Measurements from ENCODE around the gene SMC1B. TPM values are rescaled to one million over a fixed set of nuclear protein-coding genes. Genes with fewer than 3 reads are reported as not detected.

SMC1B gene
- total and polyA plus RNA-seq, 9 of the 15 experiments (the other 6 are each of a cell fraction or from before 2014, with no cell fraction given): 0.03 TPM; not detected in 8

- no TSS peak for BruUV-seq (replicated peaks)
- in situ Hi-C loops (cut with MboI) (no loop called here), intact Hi-C loops (cut with micrococcal nuclease) (no loop called here)
- Histone ChIP-seq H2AFZ (ENCODE audit: low read depth, low read length) (no peak overlapping the region), H4K20me1 (replicated peaks; ENCODE audit: control insufficient read depth, insufficient read depth, low read length) (peaks cover 25% of the 10 kb centered on the region; the same call in 1 of the 2 replicates), H3K9me3 (replicated peaks; ENCODE audit: control insufficient read depth, insufficient read depth, low read depth, low read length) (no peaks in the 10 kb centered on the region), H3K9me1 (ENCODE audit: control insufficient read depth, insufficient read depth, low read length) (peaks cover 7% of the 10 kb centered on the region), H3K4me1 (replicated peaks in 1 of 2; ENCODE audit: control insufficient read depth in 2 of 2, insufficient read depth in 2 of 2, low read length in 2 of 2) (peaks cover 15 to 53% of the 10 kb centered on the region in 2 experiments), H3K79me2 (ENCODE audit: control insufficient read depth, insufficient read depth, low read length) (peaks cover 94% of the 10 kb centered on the region), H3K4me2 (ENCODE audit: insufficient read depth, low read length) (no peak overlapping the region), H3K27ac (ENCODE audit: extremely low read depth, low read depth, low read length) (peak overlapping the region; percentile 31; the same call in 1 of the 3 replicates), H3K4me3 (no peak overlapping the region), H3K36me3 (ENCODE audit: control insufficient read depth, insufficient read depth, low read length) (peaks cover 58% of the 10 kb centered on the region), H3K27me3 (ENCODE audit: control insufficient read depth in 2 of 2, insufficient read depth in 2 of 2, low read length in 2 of 2) (no peaks in the 10 kb centered on the region), H3K9ac (ENCODE audit: insufficient read depth in 1 of 2, low read depth in 2 of 2, low read length in 2 of 2) (no peak overlapping the region)
- TF ChIP-seq SRF (CRISPR knock-in tag; IDR thresholded peaks at IDR 0.05) (peak in 1 of 2 experiments; percentile 77; a peak in 2 of 4 replicates), DDX20 (tag; IDR thresholded peaks at IDR 0.05; ENCODE audit: low read depth) (no peak), ATF7 (IDR thresholded peaks at IDR 0.05) (0 out of 2 replicates have a peak, but pooled peaks have one; percentile 38), SMAD4 (CRISPR knock-in tag; conservative IDR thresholded peaks at IDR 0.05) (0 out of 2 replicates have a peak, but pooled peaks have one; percentile 25)
- ATAC-seq (no peak), DNase-seq (ENCODE audit: extremely low read depth in 1 of 4, low spot score in 3 of 4) (no peak), FAIRE-seq (no peak)
- CTCF ChIA-PET (ENCODE audit: low intra/inter-chr PET ratio): no interaction called here
- 80% methylated on average over 11 of the region's 12 CpGs for WGBS (ENCODE audit: insufficient coverage, low coverage, missing lambda C conversion rate)
- POLR2A ChIA-PET: no interaction called here
Measured at GRCh38 chr22:45318558-45319323, 94.7 kb downstream of the SMC1B start.

GRCh38 chr22:45318168-45318557 lies 95.2 kb downstream of the SMC1B start:
- peaks cover 25% of the 10 kb centered on the region; the same call in 1 of the 2 replicates for H4K20me1 ChIP-seq (replicated peaks; ENCODE audit: control insufficient read depth, insufficient read depth, low read length)
- H3K9ac ChIP-seq (ENCODE audit: insufficient read depth in 1 of 2, low read depth in 2 of 2, low read length in 2 of 2): no peak overlapping the region
- H3K27me3 ChIP-seq (ENCODE audit: control insufficient read depth in 2 of 2, insufficient read depth in 2 of 2, low read length in 2 of 2): no peaks in the 10 kb centered on the region
- peaks cover 15 to 56% of the 10 kb centered on the region in 2 experiments for H3K4me1 ChIP-seq (replicated peaks in 1 of 2; ENCODE audit: control insufficient read depth in 2 of 2, insufficient read depth in 2 of 2, low read length in 2 of 2)
- no peak overlapping the region for H3K27ac ChIP-seq (ENCODE audit: extremely low read depth, low read depth, low read length)
- no TSS peak for BruUV-seq (replicated peaks)
- 17% methylated on average over 7 of the region's 8 CpGs for WGBS (ENCODE audit: insufficient coverage, low coverage, missing lambda C conversion rate)
- DNase-seq (ENCODE audit: extremely low read depth in 1 of 4, low spot score in 3 of 4): peak; percentile 23 to 60 (median 42)
- H3K36me3 ChIP-seq (ENCODE audit: control insufficient read depth, insufficient read depth, low read length): peaks cover 55% of the 10 kb centered on the region
- peaks cover 7% of the 10 kb centered on the region for H3K9me1 ChIP-seq (ENCODE audit: control insufficient read depth, insufficient read depth, low read length)
- no peak overlapping the region for H3K4me2 ChIP-seq (ENCODE audit: insufficient read depth, low read length)
- 0 out of 3 replicates have a peak, but pooled peaks have one; percentile 14 for ATAC-seq
- in situ Hi-C loops (cut with MboI): no loop called here
- peaks cover 96% of the 10 kb centered on the region for H3K79me2 ChIP-seq (ENCODE audit: control insufficient read depth, insufficient read depth, low read length)
- intact Hi-C loops (cut with micrococcal nuclease): no loop called here
- POLR2A ChIA-PET: no interaction called here
- H3K9me3 ChIP-seq (replicated peaks; ENCODE audit: control insufficient read depth, insufficient read depth, low read depth, low read length): no peaks in the 10 kb centered on the region
- no peak overlapping the region for H2AFZ ChIP-seq (ENCODE audit: low read depth, low read length)
- no peak overlapping the region for H3K4me3 ChIP-seq
- peak; percentile 51 for FAIRE-seq
- CTCF ChIA-PET (ENCODE audit: low intra/inter-chr PET ratio): no interaction called here
- TF ChIP-seq CREM (IDR thresholded peaks at IDR 0.05; ENCODE audit: low read depth) (peak; percentile 22; the same call in 1 of the 2 replicates), KDM1A (IDR thresholded peaks at IDR 0.05) (peak; percentile 70 to 78), ZNF354B (CRISPR knock-in tag; IDR thresholded peaks at IDR 0.05) (no peak), RFX1 (IDR thresholded peaks at IDR 0.05) (peak; percentile 81), ATF3 (IDR thresholded peaks at IDR 0.05) (peak; percentile 72), ATF3 (CRISPR knock-in tag; conservative IDR thresholded peaks at IDR 0.05) (no peak), CEBPG (CRISPR knock-in tag; IDR thresholded peaks at IDR 0.05) (no peak), CEBPG (tag; conservative IDR thresholded peaks at IDR 0.05 in 1 of 2, IDR thresholded peaks at IDR 0.05 in 1 of 2) (peak in 1 of 2 experiments; percentile 39; a peak in 2 of 4 replicates)

Measured in K562 (cell line).